Left ventricle myocardium superior (tissue), 1 donor: ENCODE results near the gene ADCY10. TPM values are rescaled to one million over a fixed set of nuclear protein-coding genes. Genes with fewer than 3 reads are reported as not detected.

Experiments used
- ATAC-seq: fragments of 200-7000 bp; cut with Tn5 transposase; one replicate; pipeline ENCODE4 v1.9.1; 2020; ENCODE audit warnings: mild to moderate bottlenecking, moderate library complexity
- DNase-seq: peaks from one replicate; pipeline ENCODE4 v3.0.0-alpha.2; 2020
- intact Hi-C: fragments of 100-400 bp; cut with micrococcal nuclease; formaldehyde crosslinking; loops from one replicate; pipeline ENCODE4 v1.11.0; 2022
- total RNA-seq: library from RNA; stranded (reverse); fragmentation: NEBNext Ultra II Directional; extraction: Animal tissue kit (Norgen Biotek cat#: 25700); gene quantifications from one replicate; pipeline ENCODE4 v1.2.1, GENCODE V29; 2021
- donor health status: DM: no; HTN: yes; CAD: no; lungs with severe emphysema.

The ADCY10 gene
- total RNA-seq, 1 donor from 2014 or later, result 0.47 TPM

- intact Hi-C loops, result loop anchor here (5.0 kb wide), 1 partner anchor 74 kb away; the partner anchor contains the start of gene MPZL1
- ATAC-seq, result peak; percentile 53
- peak; percentile 39 for DNase-seq
These were observed 117.9 kb downstream of the ADCY10 start for GRCh38 chr1:167795810-167796740.

DNA sequence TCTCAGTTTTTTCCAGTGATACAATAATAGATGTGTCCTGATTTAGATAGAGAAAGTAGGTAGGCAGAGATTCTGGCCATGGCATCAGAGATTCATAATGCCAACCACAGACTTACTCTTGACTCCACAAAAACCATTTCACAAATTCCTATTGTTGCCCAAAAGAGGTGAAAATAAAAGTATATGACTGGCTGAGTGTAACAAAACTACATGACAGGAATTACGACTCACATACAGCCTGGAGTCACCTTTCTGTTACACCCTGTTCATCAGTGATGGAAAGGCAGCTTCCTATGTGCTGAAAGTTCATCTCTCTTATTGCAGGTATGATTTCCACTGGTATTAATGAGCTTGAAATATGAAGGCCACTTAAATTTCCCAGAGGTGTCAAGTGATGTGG, 119.9 kb downstream of the ADCY10 start:
- ATAC-seq (no peak), DNase-seq (no peak)
- intact Hi-C loops, result no loop called here

GRCh38 chr1:167792188-167792565, 121.8 kb downstream of the ADCY10 start:
- intact Hi-C loops, result no loop called here
- DNase-seq (no peak), ATAC-seq (peak; percentile 23)

GRCh38 chr1:167791281-167792187, 122.4 kb downstream of the ADCY10 start:
- intact Hi-C loops, result no loop called here
- DNase-seq (no peak), ATAC-seq (peak; percentile 70)

DNA sequence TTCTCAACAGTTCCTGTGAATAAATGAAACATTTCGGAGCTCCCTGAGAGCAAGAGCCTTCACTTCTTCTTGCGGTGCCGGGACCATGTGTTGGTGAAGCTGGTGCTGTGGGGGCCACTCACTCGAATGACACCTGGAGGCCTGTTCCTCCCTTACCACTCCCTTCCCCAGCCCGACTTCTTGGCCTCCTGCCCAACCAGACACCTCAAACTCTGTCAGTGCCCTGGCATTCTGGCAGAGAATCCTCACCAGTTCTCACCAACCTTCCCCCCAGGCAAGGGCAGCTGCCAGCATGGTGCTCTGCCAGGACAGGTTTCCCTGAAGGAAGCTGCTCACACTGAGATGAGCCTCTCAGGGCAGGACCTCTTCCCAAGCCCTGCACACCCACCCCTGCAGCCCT, 123.8 kb downstream of the ADCY10 start:
- DNase-seq, result peak; percentile 42
- intact Hi-C loops, result no loop called here
- no peak for ATAC-seq

GRCh38 chr1:167789501-167789900, 124.4 kb downstream of the ADCY10 start:
- intact Hi-C loops, result no loop called here
- ATAC-seq (no peak), DNase-seq (no peak)

DNA sequence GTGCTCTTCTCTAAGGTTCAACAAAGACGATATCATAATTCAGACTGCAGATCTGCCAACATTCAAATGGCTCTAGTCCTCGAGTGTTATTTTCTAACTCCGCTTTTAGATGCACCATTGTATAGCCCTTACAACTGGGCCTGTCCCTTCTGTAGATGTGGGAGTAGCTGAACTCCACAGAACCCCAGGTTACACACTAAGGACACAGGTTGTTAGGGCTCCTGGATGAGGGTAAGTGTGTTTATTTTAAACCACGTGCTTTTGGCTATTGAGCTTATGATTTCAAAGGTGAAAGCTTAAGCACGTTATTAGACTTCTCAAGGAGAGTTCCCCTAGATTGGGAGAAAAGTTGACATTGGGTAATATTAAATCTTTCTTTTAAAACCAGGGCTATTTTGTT, 127.4 kb downstream of the ADCY10 start:
- DNase-seq (no peak), ATAC-seq (no peak)
- intact Hi-C loops, result no loop called here

DNA sequence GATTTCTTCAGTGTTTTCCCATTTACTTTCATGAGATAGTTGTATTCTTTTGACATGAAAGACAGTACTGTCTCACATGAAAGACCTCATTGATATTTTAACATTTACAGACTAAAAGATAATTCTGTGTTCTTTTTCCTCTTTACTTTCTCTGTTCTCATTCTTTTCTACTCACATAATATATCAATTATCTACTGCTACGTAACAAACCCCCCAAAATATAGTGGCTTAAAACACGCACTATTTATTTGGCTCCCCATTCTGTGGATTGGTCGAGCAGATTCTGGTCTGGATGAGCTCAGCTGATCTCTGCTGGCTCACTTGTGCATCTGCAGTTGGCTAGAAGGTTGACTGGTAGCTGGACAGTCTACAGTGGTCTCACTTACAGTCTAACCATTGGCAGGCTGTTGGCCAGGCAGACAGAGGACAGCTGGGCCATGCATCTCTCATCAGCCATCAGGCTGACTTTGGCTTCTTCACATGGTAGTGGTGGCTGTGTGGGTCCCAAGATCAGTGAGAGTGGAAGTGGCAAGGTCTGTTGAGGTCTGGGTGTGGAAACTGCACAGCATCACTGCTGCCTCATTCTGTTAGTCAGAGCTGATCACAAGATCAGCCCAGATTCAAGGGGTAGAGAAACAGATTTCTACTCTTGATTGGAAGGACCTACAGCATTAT, 128.9 kb downstream of the ADCY10 start:
- intact Hi-C loops, result no loop called here
- ATAC-seq (no peak), DNase-seq (no peak)

DNA sequence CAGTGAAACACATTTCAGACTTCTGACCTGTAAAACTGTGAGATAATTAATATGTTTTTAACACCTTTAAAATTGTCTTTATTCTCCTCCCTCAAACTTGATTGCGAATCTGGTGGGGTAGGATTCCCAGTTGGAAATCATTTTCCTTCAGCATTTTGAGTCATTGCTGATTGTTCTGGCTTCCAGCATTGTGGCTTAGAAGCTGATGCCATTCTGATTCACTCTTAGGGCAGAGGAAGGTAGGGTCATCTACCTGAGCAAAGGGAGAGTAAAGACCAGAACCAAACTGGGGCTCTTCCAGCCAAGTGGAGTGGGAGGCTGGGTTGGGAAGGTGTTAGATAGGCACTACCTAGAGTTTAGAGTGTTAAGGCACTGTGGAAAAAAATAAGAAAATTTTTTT, 131.0 kb downstream of the ADCY10 start:
- DNase-seq (no peak), ATAC-seq (no peak)
- intact Hi-C loops, result no loop called here

- no peak for ATAC-seq
- intact Hi-C loops, result no loop called here
- DNase-seq, result no peak
These were observed 132.4 kb downstream of the ADCY10 start for GRCh38 chr1:167781558-167781957.

GRCh38 chr1:167777269-167777650, 136.7 kb downstream of the ADCY10 start:
- ATAC-seq (no peak), DNase-seq (no peak)
- intact Hi-C loops, result no loop called here

- ATAC-seq (no peak), DNase-seq (no peak)
- intact Hi-C loops, result no loop called here
These were observed 137.2 kb downstream of the ADCY10 start for GRCh38 chr1:167776616-167777268.

- no peak for ATAC-seq
- DNase-seq, result no peak
- intact Hi-C loops, result no loop called here
These were observed 137.8 kb downstream of the ADCY10 start for GRCh38 chr1:167776151-167776550.

GRCh38 chr1:167775178-167775577, 138.8 kb downstream of the ADCY10 start:
- intact Hi-C loops, result no loop called here
- DNase-seq, result no peak
- ATAC-seq, result no peak

- no peak for DNase-seq
- ATAC-seq, result no peak
- intact Hi-C loops, result no loop called here
These were observed 139.2 kb downstream of the ADCY10 start for GRCh38 chr1:167774710-167775109.

DNA sequence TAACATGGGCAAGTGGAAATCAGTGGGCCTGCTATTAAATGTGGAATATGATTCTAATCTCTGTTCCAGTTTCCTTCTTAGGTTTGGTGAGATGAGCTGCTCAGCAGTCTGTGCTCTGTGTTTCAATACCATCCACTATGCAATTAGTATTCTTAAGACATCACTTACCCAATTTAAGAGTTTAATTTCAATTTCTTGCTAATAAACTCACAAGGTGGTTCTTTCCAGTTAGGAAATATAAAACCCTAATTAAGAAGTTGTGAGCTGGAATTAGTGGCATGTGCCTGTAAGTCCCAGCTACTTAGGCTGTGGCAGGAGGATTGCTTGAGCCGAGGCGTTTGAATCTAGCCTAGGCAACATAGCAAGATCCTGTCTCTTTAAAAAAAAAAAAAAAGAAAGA, 140.4 kb downstream of the ADCY10 start:
- DNase-seq (no peak), ATAC-seq (no peak)
- intact Hi-C loops, result no loop called here

- DNase-seq (no peak), ATAC-seq (no peak)
- intact Hi-C loops, result no loop called here
These were observed 141.5 kb downstream of the ADCY10 start for GRCh38 chr1:167772436-167772835.

- DNase-seq (no peak), ATAC-seq (no peak)
- intact Hi-C loops, result no loop called here
These were observed 143.8 kb downstream of the ADCY10 start for GRCh38 chr1:167770127-167770526.

- DNase-seq (no peak), ATAC-seq (peak; percentile 17)
- intact Hi-C loops, result no loop called here
These were observed 146.2 kb downstream of the ADCY10 start for GRCh38 chr1:167767761-167768160.
